Stimulated activated CD8-positive, alpha-beta memory T cell treated with anti-CD3 and anti-CD28 coated beads, Interleukin-12 subunit alpha, Interleukin-12 subunit beta, amount 100 ng/mL, for 1 hour (primary cell): Measurements from ENCODE around the gene EXOC1.

Experiments
- DNase-seq: peaks from one replicate; pipeline ENCODE4 v3.0.0-alpha.2; 2020; ENCODE audit warnings: low read depth

Gene EXOC1

GRCh38 chr4:55851885-55852284 is 1.6 kb upstream of the EXOC1 start:
- no peak for DNase-seq

DNA sequence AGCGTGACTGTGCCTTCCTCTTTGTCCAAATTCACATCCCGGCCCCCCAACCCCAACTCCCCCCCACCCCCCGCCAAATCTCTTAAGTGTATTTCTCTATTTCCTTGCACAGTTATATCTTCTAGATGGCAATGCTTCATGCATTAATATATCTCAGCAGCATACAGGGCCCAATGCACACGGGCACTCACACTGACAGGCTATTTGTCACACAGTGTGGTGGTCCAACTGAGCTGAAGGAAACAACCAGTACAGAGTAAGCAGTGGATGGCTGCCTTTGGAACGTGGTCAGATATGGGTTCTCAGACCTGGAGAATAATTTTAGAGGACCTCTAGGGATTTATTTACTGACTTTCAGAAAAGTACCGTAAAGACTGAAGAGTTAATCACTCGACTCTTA is 681 bp downstream of the EXOC1 start:
- no peak for DNase-seq

DNA sequence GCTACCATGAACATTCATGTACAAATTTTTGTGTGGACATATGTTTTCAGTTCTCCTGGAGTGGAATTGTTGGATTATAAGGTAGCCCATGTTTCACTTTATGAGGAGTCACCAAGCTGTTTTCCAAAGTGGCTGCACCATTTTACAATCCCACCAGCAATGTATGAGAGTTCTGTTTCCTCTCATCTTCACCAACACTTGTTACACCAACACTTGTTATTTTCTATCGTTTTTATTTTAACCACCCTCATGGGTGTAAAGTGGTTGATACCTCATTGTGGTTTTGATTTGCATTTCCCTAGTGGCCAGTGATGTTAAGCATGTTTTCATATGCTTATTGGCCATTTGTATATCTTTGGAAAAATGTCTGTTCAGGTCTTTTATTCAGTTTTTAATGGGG is 4.1 kb downstream of the EXOC1 start:
- no peak for DNase-seq

DNA sequence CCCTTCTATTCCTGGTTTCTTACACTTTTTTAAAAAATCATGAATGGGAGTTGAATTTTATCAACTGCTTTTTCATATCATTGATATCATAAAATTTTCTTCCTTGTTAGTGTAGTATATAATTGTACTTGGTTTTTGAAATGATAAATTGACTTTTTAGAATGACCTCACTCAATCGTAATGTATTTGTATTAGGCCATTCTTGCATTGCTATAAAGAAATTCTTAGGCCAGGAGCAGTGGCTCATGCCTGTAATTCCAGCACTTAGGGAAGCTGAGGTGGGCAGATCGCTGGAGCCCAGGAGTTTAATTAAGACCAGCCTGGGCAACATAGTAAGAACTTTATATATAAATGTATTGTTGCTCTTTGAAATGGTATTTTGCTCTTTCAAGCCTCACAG is 6.3 kb downstream of the EXOC1 start:
- no peak for DNase-seq

DNA sequence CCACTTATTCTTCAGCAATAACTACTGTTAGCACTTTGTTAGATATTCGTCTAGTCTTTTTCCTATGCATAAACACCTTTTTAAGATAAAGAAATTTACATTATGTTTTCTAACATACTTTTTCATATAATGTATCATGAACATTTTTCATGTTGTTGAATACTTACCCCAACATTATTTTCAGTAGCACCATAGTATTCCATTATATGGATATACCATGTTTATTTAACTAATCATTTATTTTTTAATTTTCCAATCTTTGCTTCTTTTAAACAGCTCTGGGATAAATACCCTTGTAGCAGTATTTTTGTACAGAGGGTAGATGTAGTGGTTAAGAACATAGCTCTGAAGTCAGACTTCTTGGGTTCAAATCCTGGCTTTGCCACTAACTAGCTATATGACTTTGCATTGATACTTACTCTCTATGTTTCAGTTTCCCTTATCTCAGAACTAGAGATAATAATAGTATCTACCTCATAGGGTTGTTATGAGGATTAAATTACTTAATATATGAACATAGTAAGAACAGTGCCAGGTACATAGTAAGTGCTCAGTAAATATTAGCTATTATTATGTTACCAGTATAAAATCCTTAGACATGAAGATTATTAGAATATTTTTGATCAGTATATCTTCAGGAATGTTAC is 11.3 kb downstream of the EXOC1 start:
- DNase-seq, result no peak

- DNase-seq, result no peak
These were observed 11.9 kb downstream of the EXOC1 start for GRCh38 chr4:55865228-55865806.

DNA sequence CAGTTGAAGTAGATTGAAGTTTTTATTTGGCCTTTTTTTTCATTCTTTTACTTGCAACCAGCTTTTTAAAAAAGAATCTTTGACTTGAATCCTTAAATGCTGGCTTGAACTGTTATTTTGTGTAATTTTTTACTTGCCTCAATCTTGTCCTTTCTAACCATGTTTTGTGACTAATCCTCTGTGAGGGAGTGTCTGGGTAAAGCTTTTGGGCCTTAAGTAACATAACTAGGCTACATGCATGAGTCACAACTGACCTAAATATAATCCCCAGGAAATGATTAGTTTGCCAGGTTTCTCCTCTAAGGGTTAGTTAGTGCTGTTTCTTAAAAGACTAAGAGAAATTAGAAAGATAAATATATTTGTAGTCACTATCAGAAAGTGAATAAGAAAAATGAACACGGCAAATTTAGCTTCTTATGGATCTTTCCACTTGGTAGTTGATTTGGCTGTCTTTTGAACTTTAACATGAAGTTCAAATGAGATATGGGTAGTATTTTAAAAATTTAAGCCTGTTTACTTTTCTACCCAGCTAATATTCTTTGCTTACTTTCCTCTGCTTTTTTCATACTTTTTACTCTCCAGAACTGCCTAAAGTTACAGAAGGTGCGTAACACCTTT is 13.0 kb downstream of the EXOC1 start:
- DNase-seq, result no peak

DNA sequence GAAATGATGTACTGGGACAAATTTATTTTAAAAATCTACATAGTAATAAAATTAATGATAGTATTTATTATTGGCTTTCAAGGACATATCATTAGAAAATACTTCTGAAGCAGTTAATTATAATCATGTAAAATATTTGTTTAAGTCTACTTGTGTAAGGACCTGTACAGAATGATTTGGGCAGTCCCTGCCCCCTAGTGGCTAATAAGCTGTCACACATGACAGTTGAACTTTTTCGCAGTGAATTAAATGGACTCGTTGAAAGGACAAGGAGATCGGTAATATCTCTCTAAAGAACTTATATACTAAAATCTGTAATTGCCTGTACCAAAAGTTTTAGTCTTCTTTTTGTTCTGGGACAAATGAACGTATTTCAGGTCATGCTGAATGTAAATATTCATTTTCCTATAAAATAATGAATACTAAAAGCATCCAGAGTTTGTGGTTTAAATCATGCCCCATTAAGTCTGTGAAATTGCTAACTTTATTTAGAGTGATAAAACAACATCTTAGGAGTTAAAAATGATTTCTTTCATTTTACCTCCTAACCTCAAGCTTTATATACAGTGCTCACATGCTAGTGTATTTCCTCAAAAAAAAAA is 13.6 kb downstream of the EXOC1 start:
- no peak for DNase-seq

GRCh38 chr4:55868581-55869090 is 15.2 kb downstream of the EXOC1 start:
- DNase-seq, result no peak

DNA sequence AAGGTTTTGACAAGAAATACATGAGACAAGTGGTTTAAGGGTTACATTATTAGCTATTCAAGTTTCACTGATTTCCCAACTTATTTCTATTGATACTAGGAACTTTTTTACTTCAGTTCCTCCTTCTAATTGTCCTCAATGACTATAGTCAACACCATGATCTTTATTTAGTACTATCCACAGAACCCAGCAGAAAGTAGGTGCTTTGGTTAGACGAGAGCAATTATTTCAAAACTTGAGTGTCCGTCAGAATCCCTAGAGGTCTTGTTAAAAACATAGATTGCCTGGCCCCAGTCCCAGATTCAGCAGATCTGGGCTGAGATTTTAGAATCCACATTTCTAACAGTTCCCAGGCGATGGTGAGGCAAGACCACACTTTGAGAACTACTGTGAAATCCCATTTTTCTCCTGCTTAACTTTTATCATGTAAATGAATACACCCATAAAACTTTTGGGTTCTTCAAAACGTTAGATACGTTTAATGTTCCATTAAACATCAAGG is 17.9 kb downstream of the EXOC1 start:
- DNase-seq, result no peak

DNA sequence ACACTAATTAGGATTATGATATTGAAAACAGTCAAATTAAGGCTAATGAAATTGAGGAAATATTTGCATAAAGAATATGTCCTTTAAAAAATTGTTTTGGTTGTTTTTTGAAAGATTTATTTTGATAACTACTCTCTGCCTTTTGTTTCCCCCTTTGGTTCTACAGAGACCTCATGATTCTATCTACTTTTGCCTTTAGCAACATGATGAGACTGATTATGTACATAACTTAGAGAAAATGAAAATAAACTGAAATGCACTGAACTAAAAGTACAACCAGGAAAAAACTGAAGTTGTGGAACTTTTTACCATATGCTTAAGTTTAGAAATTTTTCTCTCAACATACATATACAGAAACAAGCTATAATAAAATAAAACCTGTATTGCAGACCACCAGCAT is 21.4 kb downstream of the EXOC1 start:
- DNase-seq, result no peak

GRCh38 chr4:55876387-55876786 is 22.9 kb downstream of the EXOC1 start:
- DNase-seq, result no peak

DNA sequence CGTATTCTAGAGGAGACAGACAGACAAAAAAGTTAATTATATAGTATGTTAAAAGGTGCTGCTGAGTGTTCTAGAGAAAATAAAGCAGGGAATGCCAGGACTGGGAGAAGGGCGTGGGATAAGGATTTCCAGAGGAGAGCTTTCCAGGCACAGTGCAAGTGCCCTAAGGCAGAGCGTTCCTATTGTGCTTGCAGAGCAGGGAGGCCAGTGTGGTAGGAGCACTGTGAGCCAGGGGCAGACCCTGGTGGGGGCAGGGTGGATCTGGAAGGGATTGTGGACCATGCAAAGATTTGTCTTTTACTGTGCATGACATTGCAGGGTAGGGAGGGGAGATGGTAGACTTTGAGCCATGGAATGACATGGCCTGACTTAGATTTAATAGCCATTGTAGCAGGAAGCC is 25.8 kb downstream of the EXOC1 start:
- DNase-seq, result no peak

DNA sequence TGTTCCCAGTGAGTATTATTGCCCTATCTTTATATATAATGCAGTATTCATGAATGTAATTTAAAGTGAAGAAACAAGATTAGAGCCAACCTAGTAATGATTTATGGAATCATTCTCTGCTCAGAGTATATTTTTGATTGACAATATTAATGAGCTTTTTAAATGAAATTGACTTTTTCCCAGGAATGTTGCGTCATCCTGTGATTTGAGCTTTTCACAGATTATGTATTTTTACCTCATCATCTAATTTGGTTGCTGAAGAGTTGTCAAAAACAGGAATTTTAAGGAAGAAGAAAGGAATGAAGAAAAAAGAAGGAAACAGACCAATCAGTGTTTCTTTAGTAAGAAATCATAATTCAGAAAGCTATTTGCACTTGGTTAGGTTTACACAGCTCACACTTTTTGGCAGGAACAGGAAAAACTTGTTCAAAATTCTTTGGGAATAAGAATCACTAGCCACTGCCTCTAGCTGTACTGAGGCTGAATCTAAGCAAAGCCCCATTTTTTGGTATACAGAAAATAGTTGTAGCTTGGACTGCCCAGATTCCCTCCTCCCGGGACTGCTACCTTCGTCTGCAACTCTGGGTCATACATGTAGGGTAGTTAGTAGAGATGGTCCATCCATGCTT is 27.3 kb downstream of the EXOC1 start:
- no peak for DNase-seq

GRCh38 chr4:55884093-55884850 is 30.8 kb downstream of the EXOC1 start:
- DNase-seq, result no peak

DNA sequence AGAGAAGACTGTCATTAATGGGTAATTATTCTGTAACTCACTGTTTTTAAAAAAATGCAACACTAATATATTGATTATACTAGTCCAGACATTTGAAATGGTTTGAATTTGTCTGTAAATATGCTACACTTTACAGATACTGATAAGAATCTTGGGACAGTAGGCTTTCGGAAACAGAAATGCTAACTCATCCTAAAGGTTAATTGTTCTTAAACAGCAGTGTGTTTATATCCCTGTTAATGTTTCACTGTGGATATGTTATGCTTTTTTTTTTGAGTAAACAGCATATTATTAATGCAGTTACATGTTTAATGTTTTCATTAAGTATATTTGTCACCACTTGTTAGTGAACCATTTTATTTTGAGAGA is 31.4 kb downstream of the EXOC1 start:
- DNase-seq, result no peak

DNA sequence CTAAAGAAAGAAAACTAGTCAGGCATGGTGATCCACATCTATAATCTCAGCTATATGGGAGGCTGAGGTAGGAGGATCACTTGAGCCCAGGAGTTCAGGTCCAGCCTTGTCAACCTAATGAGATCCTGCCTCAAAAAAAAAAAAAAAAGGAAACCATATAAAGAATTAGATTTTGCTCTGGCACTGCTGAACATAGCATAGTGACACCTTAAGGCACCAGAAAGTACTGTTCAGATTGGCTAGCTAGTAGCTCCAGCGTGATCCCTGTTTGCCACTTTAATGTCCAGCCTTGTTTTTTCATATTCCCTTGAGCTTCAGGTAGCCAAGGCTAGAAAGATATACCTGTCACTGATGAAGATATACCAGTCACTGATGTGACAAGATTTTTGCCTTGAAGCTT is 34.1 kb downstream of the EXOC1 start:
- DNase-seq, result no peak

- DNase-seq, result no peak
These were observed 38.7 kb downstream of the EXOC1 start for GRCh38 chr4:55892156-55892555.

- no peak for DNase-seq
These were observed 43.2 kb downstream of the EXOC1 start for GRCh38 chr4:55896622-55897021.

GRCh38 chr4:55902677-55903076 is 49.2 kb downstream of the EXOC1 start:
- DNase-seq, result no peak

- DNase-seq, result no peak
These were observed 50.1 kb downstream of the EXOC1 start for GRCh38 chr4:55903577-55903976.

DNA sequence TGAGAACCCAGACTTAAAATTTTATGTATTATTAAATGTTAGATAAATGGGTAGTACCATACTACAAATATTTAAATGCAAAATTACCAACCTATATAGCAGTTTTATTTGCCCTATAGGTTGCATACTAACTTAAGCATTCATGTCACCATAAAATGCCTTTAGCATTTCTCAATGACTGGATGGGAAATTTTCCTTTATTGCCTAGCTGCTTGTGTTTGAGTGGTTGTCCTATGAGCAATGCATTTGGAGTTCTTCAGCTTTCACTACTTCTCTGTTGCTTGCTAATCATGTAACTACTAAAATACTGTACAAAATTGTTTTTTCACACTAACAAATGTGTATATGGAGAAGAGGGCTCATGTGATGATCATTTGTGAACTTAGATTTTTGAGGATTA is 51.1 kb downstream of the EXOC1 start:
- no peak for DNase-seq
